GM18870 (cell line): ENCODE results near the gene HLA-DMA.
"Not testable (repeated sequence)": the region's sequence is repeated elsewhere in the genome, so short reads cannot be mapped to it uniquely, and the experiment has no call there.

Experiments used
- ATAC-seq: cut with Tn5 transposase; IDR thresholded peaks from one replicate; pipeline ENCODE4 v1.9.1; 2021; ENCODE audit warnings: moderate library complexity; ENCODE audit not compliant: unreplicated experiment

Gene HLA-DMA

GRCh38 chr6:32954986-32955802 lies 2.3 kb upstream of the HLA-DMA start:
- no peak for ATAC-seq

- no peak for ATAC-seq
Measured at GRCh38 chr6:32954267-32954666, 1.4 kb upstream of the HLA-DMA start.

- no peak for ATAC-seq
Measured at GRCh38 chr6:32953775-32954174, 878 bp upstream of the HLA-DMA start.

GRCh38 chr6:32950449-32950848 lies 2.4 kb downstream of the HLA-DMA start:
- ATAC-seq, result no peak

GRCh38 chr6:32950010-32950409 lies 2.9 kb downstream of the HLA-DMA start:
- ATAC-seq, result no peak

- ATAC-seq, result no peak
Measured at GRCh38 chr6:32949113-32949512, 3.8 kb downstream of the HLA-DMA start.

GRCh38 chr6:32947552-32948465 lies 5.1 kb downstream of the HLA-DMA start:
- ATAC-seq, result no peak

- no peak for ATAC-seq
Measured at GRCh38 chr6:32946893-32947292, 6.0 kb downstream of the HLA-DMA start.

GRCh38 chr6:32945953-32946352 lies 6.9 kb downstream of the HLA-DMA start:
- ATAC-seq, result no peak

- no peak for ATAC-seq
Measured at GRCh38 chr6:32945108-32945760, 7.7 kb downstream of the HLA-DMA start.

- no peak for ATAC-seq
Measured at GRCh38 chr6:32943864-32944649, 8.8 kb downstream of the HLA-DMA start.

GRCh38 chr6:32942555-32943123 lies 10.3 kb downstream of the HLA-DMA start:
- not testable (repeated sequence) for ATAC-seq

- peak; percentile 53 for ATAC-seq
Measured at GRCh38 chr6:32941214-32941768, 11.6 kb downstream of the HLA-DMA start.

GRCh38 chr6:32940656-32941213 lies 12.2 kb downstream of the HLA-DMA start, which contains the start of gene HLA-DMB:
Gene HLA-DMB (minus strand): TSS chr6:32941028. CDS start chr6:32940807, 221 bp downstream.
- ATAC-seq, result peak; percentile 55

GRCh38 chr6:32938494-32938893 lies 14.4 kb downstream of the HLA-DMA start:
- ATAC-seq, result no peak

GRCh38 chr6:32937230-32937633 lies 15.7 kb downstream of the HLA-DMA start:
- no peak for ATAC-seq

- ATAC-seq, result no peak
Measured at GRCh38 chr6:32936239-32937152, 16.4 kb downstream of the HLA-DMA start.

GRCh38 chr6:32935551-32936238 lies 17.2 kb downstream of the HLA-DMA start:
- no peak for ATAC-seq
